Activated CD4-positive, alpha-beta T cell treated with anti-CD3 and anti-CD28 coated beads for 24 hours (primary cell): Measurements from ENCODE around the gene NRG3.

Experiments used
- DNase-seq, 2 donors: peaks; one replicate each; pipeline ENCODE4 v3.0.0-alpha.2; 2020; ENCODE audit warnings: low read depth in 2 of 2

Gene NRG3

GRCh38 chr10:82472406-82473335, 597.7 kb downstream of the NRG3 start:
- DNase-seq, result no peak

DNA sequence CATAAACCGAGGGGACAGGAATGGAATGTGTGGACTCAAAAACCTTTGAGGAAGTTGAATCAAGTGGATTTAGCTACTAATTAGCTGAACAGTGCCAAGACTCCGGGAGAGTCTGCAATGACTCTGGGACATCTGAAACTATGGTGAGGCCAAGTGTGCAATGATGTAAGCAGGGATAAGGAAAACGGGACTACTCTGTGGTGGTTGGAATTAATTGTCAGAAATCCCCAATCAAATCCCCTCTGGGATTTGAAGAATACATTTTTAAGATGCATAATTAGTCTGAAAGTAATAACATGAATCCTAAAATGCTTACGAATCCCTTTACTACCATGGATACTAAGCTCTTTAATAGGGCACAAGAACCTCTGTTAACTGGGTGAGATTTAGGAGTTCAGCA, 602.8 kb downstream of the NRG3 start:
- no peak for DNase-seq

DNA sequence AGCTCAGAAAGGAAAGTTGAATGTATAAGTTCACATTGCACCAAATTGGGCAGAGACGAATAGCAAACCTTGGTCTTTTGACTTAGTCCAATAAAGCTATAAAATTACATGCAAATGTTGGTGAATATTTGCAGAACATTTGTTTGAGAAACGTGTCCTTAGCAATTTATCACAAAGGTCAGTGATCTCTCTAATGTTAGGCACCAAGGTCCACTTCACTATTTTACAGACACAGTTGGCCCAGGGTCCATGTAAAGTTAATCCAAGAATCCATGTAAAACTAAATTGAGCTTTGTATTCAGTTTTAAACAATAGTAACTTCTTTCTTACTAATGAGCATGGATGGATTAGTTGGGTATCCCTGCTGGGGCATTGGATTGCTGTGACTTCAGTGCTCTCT, 617.7 kb downstream of the NRG3 start:
- DNase-seq, result no peak

DNA sequence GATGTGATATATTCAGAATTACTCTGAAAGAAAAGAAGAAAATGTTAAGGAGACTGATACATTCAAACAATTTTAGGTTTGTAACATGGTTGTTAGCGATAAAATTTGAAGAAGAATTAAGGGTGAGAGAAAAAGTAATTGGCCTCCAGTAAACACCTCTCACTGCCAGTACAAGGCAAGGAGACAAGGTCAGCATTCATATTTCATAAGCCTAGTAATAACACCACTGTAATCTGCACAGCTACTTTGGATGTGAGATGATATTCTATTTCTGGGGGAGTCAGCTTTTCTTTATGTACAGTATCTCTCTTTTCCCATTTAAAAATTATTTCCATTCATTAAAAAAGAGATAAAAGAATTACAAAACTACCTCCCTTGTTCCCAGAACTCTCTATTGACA, 621.1 kb downstream of the NRG3 start:
- no peak for DNase-seq

GRCh38 chr10:82497439-82497838, 622.4 kb downstream of the NRG3 start:
- no peak for DNase-seq

DNA sequence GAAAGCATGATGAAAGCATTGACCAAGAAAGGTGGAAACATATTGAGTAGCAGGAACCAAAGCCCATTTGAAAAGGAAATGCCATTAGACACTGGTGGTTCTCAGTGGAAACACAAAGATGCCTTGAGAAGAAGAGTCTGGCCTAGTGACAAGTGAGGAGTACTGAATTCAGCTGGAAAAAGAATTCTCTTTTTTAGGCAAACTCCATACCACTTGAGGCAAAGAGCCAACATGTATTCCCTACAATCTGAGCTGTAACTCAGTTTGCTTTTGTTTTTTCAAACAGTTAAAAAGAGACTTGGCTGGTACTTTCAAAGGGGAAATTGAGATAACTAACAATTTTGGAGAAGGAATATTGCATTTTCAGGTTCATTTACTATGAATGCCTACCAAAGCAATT, 624.0 kb downstream of the NRG3 start:
- DNase-seq, result no peak

DNA sequence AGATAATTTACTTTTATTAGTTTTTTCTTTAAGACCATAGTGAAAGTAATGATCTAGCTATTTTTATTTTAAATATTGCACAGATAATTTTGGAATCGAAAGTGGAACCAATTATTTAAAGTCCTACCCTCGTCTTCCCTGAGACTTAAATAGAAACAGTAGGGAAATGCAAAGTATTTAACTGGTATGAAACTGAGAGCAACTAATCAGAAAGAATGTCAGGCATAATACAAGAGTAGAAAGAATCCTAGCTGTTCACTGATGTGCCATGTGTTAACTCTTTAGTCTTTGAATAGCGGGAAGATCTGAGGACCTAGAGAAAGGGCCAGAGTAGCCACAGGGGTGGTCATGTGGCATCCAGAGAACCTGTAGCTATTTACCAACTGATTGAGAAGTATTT, 630.0 kb downstream of the NRG3 start:
- no peak for DNase-seq

GRCh38 chr10:82506680-82507376, 631.8 kb downstream of the NRG3 start:
- no peak for DNase-seq

DNA sequence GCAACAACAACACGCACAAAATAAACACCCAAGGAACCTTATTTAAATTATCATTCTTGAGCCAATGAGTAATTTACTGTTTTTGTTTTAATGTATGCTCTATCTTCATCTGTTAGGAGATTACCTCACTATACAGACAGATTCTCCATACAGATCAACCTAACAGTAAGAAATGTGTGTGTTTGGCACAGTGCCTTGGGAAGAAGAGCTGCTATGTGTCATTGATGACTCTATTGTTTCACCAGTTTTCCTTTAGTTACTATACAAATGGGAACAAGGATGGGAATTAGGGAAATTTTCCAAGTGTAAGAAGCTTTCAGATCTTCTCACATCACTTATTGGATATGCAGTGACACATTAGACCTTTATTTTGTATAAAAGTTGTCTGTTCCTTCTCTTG, 640.3 kb downstream of the NRG3 start:
- no peak for DNase-seq

- no peak for DNase-seq
Measured at GRCh38 chr10:82529062-82529461, 654.1 kb downstream of the NRG3 start.

DNA sequence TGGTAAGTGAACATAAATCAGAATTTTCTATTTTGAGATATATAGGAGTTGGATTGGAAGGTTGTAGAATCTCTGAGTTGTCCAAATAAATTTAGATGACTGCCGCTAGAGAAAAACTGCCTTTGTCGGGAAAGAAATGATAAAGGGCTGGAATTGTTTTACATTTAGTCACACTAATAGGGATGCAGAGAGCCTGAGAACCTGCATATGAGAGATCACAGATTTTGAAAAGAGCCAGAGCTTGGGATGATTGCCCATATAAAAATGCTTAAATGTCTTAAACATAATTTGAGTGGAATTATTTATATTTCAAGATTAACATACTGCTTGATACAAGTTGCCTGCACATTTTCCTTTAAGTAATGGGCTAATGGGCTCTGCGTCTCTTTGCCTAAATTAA, 660.5 kb downstream of the NRG3 start:
- no peak for DNase-seq

DNA sequence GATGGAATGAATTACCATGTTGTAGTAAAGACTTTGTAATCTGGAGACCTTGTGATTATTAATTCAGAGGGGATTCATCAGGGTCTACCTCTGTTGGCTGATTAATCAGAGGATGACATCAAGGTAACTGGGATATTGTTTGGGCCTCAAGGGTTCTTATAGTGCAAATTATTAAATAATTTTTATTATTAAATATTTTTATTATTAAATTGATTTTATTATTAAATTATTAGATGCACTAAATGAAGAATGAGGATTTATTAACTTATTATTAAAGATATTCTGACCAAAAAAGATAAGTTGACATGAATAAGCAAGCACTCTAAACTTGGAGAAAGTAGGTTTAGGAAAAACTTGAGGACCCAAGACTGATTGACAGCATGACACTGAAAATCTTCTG, 661.7 kb downstream of the NRG3 start:
- DNase-seq, result no peak

- no peak for DNase-seq
Measured at GRCh38 chr10:82538272-82538671, 663.3 kb downstream of the NRG3 start.

GRCh38 chr10:82543631-82544030, 668.6 kb downstream of the NRG3 start:
- DNase-seq, result no peak

DNA sequence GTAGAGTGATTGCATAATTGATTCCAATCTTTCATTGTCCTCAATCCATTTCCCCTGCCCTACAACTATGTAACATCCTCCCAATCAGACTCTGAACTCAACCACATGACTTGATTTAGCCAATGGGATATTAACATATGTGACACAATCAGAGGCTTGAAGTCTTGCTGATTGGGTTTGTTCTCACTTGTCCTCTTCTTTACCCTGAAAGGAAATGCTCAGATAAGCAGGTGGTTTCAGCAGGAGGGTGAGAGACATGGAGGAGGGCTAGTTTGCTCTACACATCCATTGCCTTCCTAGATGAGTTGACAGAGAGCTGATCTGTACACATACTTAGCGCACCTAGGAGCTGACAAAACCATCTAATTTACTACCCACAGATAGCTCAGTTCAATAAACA, 669.4 kb downstream of the NRG3 start:
- no peak for DNase-seq

DNA sequence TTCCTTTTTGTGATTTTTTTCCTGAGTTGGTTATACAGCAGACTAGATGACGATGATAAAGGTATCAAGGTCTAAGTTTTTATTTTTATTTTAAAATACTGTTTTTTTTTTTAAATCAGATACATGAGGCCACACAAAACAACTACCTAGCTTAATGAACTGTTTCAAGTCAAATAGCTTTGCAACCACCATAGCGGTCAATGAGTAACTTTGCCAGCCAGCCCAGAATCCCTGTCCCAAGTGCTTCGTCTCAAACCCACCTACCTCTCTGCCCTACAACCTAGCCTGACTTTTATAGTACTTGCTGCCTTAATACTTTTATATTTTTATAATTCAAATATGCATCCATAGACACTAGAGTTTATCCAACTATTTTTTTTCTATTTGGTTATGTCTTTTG, 676.5 kb downstream of the NRG3 start:
- DNase-seq, result no peak

DNA sequence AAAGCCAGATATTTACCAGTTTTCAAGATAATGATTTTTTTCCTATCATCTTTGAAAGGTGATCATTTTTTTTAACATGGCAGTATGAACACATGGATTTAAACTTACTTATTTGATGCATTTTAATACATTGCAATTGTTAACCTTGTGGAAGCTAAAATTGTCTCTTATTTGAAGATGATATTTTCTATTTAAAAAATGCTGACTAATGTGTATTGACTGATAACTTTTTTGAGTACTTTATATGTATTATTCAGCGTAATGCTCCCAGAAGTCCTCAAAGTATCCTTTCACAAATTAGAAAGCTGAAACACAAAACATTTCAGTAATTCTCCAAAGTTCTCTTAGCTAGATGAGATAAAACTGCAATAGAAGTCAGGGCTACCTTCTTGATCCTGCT, 677.3 kb downstream of the NRG3 start:
- no peak for DNase-seq

DNA sequence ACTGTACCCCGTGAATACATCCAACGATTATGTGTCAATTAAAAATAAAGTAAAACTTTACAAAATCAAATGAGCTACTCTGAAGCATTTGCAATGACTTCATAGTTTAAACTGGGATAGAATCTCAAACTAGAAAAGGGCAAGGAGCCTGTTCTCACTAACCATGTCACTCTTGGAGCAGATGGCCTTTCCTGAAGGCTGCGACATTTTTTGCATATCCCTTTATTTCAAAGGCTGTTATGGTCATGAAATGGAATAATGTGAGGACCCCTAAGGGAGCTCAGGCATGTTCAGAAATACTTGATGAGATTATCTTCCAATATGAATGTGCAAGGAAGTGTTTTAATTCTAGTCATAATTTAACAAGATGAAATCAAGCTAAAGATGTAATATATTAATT, 679.4 kb downstream of the NRG3 start:
- DNase-seq, result no peak

GRCh38 chr10:82558014-82558607, 683.1 kb downstream of the NRG3 start:
- no peak for DNase-seq

DNA sequence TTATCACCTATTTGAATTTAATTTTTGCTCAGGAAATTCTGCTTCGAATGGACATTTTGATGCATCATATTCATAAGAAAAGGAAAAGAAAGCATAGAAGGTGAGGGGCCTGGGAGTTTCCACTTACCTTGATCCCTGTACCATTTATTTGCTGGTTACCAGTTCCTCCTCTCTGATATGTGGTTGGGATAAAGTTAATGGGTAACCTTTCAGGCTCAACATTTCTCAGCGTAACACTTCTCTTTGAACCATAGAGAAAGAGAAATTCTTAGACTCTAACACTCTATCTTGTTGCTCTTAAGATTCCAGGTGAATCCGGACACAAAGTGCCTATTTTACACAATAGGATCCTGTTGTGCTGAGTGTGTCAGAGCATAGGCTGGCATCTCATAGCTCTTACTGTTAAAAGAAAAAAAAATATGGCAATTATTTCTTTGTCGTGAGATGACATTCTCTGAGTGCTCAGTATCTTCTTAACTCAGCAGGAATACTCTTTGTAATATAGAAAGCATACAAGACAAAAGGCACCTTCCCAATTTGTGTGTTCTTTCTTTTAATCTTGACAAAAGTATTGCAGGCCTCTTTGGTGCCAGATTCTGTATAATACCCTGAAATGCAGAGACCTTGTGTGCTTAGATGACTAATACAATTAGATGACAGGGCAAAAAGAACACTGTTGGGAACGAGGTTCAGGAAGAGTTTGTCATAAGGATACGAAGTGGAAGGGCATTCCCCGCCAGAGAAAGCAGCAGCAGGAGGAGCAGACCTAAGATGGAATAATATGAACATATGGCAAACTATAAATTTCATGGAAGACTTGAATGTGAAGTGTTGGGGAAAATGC, 689.6 kb downstream of the NRG3 start:
- DNase-seq, result no peak

DNA sequence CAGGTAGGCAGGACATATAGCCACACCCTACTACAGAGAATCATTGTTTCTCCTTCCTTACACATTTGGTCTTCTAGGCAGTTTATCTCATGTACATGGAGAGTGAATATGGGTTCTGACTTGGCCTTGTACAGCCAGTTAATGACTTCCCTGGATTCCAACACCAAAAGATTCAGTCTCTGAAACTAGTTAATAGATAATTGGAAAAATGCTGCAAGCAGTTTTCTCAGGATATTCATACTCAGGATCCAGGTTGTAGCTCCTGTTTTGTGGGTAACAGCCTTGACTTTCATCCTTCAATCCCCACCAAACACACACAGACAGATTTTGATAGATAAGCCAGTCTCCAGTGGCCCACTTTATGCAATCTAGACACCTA, 690.2 kb downstream of the NRG3 start:
- DNase-seq, result no peak

DNA sequence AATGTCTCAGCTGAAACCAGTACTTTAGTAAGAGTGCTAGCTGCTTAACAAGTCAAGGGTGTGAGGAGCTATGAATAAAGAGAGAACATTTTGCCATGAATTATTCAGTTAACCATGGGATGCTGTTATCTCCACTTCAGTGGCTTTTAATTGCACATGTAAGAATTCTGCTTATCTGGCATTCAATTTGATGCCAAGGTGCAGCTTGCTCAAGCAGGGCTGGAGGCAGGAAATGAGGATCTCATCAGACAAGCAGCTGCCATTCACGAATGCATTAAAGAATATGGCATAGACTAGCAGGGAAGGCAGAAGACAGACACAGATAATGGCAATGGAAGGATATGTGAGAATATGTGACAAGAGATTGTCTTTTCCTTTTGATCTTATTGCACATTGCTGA, 697.8 kb downstream of the NRG3 start:
- DNase-seq, result no peak
